HG03571 (cell line): ENCODE measurements around the gene CTCFL.
"Not testable (repeated sequence)": the region's sequence is repeated elsewhere in the genome, so short reads cannot be mapped to it uniquely, and the experiment has no call there.

Source experiments
- ATAC-seq: cut with Tn5 transposase; IDR thresholded peaks from one replicate; pipeline ENCODE4 v1.9.1; 2021; ENCODE audit not compliant: unreplicated experiment

The CTCFL gene

GRCh38 chr20:57536771-57537724 is 12.1 kb upstream of the CTCFL start:
- ATAC-seq, result no peak

DNA sequence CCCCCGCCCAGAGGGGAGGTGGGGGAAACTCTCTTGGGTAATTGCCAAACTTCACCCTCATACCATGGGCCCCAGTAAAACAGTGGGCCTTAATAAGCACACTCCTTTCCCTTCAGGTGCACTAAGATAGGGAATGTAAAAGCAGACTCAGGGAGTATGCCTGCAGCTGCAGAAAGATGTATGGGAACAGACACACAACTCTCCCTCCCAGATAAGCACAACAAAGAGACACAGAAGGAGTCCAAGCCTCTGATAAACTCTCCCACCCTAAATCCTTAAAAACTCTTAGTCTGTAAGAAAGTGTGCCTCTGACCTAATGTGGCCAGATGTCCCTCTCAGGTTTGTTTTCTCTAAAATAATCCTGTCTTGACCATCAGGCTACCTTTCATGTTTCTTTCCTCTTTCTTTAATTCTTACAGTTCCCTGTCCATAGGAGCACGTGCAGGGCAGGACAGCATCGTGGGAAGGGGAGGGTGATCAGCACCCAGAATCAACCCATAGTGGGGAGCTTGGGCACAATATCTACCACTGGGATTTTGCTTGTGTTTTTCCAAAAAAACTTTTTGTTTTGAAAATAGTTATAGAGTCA is 11.3 kb upstream of the CTCFL start:
- no peak for ATAC-seq

DNA sequence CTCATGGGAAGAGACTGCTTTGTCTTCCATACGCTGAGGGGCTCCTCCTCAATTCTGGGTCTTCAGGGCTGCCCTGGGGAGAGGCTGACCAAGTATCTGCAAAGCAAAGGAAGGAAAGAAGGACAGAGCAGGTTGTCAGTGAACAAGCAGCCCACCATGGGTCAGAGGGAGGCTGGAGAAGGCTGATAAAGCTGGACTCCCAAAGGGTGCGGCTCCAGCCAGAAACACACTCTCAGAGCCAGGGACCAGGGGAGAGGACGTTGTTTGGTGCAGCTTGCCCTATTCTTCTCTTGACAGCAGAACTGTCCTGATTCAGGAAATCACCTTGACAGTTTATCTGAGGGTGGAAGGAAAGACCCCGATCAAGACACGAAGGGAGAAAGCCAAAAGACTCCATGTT is 10.4 kb upstream of the CTCFL start:
- ATAC-seq, result no peak

GRCh38 chr20:57532104-57532503 is 7.2 kb upstream of the CTCFL start:
- no peak for ATAC-seq

- no peak for ATAC-seq
Observed at GRCh38 chr20:57530327-57530981, 5.5 kb upstream of the CTCFL start.

- ATAC-seq, result no peak
Observed at GRCh38 chr20:57529810-57530209, 4.9 kb upstream of the CTCFL start.

DNA sequence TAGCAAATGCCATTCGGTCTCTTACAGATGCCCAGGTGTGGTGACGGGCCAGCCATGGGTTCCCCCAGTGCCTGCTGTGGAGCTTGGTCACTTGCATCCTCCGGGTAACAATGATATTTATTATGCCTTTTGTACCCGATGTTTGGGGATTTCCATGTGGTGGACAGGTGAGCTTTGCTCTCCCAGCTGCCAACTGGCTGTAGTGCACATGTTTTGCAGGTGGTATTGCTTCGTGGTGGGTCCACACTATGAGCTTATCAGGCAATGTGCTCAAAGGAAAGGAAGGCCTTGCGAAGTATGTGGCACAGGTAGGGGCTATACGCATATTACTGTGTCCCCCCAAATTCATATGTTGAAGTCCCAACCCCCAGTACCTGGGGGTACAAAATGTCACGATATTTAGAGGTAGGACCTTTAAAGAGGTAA is 4.2 kb upstream of the CTCFL start:
- ATAC-seq, result no peak

DNA sequence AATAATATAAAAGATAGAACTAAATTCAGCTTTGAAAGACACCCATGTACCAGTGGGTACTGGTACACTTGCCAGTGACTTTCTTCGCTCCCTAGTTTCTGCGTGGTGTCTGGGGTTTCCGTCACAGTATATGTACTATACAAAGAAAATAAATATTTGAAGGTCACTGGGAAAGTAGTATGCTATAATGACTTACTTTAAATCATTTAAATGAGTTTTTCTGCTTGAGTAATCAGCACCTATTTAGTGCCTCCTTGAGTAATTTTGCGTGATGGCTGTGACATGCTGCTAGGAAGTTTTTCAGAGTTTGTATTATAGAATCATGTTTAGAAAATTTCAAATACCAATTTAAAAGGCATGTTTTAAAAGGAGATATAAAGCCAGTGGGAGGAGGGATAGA is 3.2 kb upstream of the CTCFL start:
- no peak for ATAC-seq

- ATAC-seq, result no peak
Observed at GRCh38 chr20:57527728-57528127, 2.8 kb upstream of the CTCFL start.

- no peak for ATAC-seq
Observed at GRCh38 chr20:57526885-57527460, 2.0 kb upstream of the CTCFL start.

DNA sequence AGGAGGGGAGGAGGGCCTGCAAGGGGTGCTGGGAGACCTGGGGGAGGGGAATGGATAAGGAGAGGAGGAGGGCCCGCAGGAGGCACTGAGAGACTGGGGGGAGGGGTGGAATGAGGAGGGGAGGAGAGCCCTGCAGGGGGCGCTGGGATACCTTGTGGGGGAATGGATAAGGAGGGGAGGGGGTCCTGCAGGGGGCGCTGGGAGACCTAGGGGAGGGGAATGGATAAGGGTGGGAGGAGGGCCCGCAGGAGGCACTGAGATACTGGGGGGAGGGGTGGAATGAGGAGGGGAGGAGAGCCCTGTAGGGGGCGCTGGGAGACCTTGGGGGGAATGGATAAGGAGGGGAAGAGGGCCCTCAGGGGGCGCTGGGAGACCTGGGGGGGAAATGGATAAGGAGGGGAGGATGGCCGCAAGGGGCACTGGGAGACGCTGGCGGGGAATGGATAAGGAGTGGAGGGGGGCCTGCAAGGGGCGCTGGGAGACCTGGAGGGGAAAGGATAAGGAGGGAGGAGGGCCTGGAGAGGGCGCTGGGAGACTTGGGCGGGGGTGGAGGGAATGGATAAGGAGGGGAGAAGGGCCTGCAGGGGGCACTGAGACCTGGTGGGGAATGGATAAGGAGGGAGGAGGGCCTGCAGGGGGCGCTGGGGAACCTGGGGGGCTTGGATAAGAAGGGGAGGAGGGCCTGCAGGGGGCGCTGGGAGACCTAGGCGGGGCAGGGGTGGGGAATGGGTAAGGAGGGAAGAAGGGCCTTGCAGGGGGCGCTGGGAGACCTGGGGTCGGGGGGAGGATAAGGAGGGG is 1.3 kb upstream of the CTCFL start:
- ATAC-seq, result no peak

DNA sequence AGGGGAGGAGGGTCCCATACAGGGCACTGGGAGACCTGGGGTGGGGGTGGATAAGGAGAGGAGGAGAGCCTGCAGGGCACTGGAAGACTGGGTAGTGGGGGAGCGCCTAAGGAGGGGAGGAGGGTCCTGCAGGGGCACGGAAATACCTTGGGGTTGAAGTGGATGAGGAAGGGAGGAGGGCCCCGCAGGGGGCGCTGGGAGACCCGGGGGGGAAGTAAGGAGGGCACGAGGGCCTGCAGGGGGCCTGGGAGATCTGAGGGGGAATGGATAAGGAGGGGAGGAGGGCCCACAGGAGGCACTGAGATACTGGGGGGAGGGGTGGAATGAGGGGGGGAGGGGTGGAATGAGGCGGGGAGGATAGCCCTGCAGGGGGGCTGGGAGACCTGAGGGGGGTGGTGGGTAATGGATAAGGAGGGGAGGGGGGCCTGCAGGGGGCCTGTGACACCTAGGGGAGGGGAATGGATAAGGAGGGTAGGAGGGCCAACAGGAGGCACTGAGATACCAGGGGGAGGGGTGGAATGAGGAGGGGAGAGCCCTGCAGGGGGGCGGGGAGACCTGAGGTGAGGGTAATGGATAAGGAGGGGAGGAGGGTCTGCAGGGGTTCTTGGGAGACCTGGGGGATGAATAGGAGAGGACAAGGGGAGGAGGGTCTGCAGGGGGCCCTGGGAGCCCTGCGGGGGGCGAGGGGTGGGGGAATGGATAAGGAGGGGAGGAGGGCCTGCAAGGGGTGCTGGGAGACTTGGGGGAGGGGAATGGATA is 567 bp upstream of the CTCFL start:
- no peak for ATAC-seq

DNA sequence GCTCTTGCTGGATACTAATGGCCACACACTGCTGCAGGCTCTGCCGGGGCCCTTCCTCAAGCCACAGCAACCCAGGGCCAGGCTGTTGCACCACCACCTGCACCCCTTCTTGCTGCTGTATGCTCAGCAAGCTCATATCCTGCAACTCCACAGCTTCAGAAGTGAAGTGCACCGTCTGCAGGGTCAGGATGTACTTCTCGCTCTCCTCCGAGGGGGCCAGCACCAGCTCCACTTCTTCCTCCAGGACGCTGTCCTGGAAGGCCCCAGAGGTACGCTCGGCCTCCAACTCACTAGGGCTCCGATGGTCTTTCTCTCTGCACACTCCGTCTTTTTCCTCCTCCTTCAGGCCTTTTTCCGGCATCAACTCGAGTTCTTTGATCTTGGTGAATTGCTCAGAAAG is 1.2 kb downstream of the CTCFL start:
- ATAC-seq, result no peak

DNA sequence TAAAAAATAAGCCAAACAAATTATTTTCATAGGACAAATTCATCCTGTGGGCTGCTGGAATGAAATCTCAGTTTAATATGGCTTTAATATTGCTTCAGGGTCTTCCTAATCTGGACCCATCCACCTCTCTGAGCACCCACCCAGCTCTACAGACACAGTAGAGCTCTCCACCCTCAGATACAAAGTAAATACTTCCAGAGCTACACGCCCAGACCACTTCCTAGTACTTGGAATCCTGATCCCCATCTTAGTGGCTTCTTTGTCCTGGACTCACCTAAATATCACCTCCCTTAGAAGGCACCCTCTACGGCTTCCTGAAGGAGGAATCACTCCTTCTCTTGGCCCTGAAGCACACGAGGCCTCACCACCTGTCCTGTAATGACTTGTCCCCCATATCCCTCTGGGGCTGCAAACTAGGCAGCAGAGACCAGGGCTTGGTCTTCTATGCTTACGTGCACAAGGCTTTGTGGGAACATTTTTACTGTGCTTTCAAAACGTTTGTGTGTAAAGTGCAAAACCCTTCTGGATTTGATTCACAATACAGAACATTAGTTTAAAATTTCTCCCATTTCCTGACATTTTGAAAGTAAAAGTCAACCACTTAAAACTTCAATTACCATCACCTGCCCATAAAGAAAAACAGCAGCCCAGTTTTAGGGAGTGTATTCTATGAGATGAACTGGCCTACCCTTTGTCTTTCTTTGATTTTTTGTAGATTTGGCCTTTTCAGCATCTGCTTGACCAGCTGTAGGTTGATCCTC is 2.4 kb downstream of the CTCFL start:
- no peak for ATAC-seq

- ATAC-seq, result no peak
Observed at GRCh38 chr20:57517904-57518303, 7.0 kb downstream of the CTCFL start.

DNA sequence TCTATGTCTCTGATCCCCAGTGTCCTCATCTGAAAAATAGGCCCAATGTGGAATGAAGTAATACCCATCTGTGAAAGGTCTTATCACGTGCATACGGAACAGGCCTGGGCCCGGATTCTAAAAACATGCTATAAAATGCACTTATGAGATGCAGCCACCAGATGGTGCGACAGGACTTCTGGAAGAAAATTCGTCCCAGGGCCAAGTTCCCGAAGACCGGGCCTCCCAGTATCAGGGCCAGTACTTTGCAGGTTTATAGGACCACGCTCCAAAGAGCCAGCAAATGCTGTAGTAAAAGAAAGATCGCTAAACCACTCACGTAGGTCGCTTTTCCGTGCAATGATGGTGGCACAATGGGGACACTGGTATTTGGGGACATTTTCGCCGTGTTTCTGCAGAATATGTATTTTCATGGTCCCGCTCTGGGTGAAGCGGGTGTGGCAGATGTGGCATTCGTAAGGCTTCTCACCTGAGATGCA is 10.6 kb downstream of the CTCFL start:
- no peak for ATAC-seq

DNA sequence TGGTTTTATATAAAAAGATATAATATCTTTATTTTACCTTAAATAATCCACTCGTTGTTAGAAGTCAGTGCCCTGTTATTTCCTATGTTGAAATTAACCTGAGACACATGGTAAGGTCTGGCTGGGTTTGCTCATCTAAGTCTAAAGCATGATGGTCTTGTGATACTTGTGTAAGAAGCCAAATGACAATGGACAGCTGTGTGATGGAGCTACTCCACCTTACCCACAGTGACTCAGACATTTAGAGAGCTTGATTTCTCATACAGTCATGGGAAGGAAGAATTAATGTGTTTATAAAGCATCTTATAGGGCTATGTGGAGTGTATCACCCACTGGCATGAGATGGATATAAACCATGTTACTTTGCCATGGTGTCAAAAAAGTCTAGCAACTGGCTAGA is 11.7 kb downstream of the CTCFL start:
- no peak for ATAC-seq

- no peak for ATAC-seq
Observed at GRCh38 chr20:57512432-57512831, 12.5 kb downstream of the CTCFL start.

GRCh38 chr20:57511709-57512108 is 13.2 kb downstream of the CTCFL start:
- not testable (repeated sequence) for ATAC-seq
